CD4-positive, alpha-beta T cell (primary cell): Measurements from ENCODE around the gene MYO1E. TPM values are rescaled to one million over a fixed set of nuclear protein-coding genes. Genes with fewer than 3 reads are reported as not detected.
"Not testable (repeated sequence)": the region's sequence is repeated elsewhere in the genome, so short reads cannot be mapped to it uniquely, and the experiment has no call there.

ENCODE experiments used
- ATAC-seq: fragments of 200-7000 bp; cut with Tn5 transposase; one replicate; pipeline ENCODE4 v1.10.0; 2022; ENCODE audit warnings: mild to moderate bottlenecking; ENCODE audit not compliant: poor library complexity
- CTCF ChIA-PET: fragments of 350-600 bp; sonication (Branson Sonifier 250); formaldehyde crosslinking; loops from one replicate; lab custom pipeline; 2021; ENCODE audit warnings: antibody characterized with exemption, inconsistent platforms; lab: Charles Lee
- POLR2A ChIA-PET: fragments of 350-600 bp; sonication (Branson Sonifier 250); formaldehyde crosslinking; loops from one replicate; lab custom pipeline; 2021; ENCODE audit warnings: antibody characterized with exemption, inconsistent platforms; lab: Charles Lee
- DNase-seq, 14 experiments: peaks; one replicate each; pipeline ENCODE4 v3.0.0-alpha.2; 2013 to 2020; ENCODE audit warnings: mixed read lengths in 2 of 14
- H3K27ac ChIP-seq, 2 donors: one replicate each; pipeline versions ENCODE4 v1.5.1 to v1.7.0; 2013; ENCODE audit warnings: low read length in 2 of 2, low read depth in 1 of 2, mild to moderate bottlenecking in 1 of 2
- H3K27me3 ChIP-seq, 2 experiments: 1 replicate in 1 of 2; 2 replicates in 1 of 2; pipeline versions ENCODE4 v1.6.1 to v1.7.0; 2013; ENCODE audit warnings: low read length in 2 of 2, control low read depth in 1 of 2, mild to moderate bottlenecking in 1 of 2, moderate library complexity in 1 of 2; ENCODE audit not compliant: insufficient read depth in 2 of 2, control insufficient read depth in 1 of 2
- H3K36me3 ChIP-seq: one replicate; pipeline ENCODE4 v1.6.1; 2013; ENCODE audit warnings: low read length, control low read depth; ENCODE audit not compliant: insufficient read depth
- H3K4me1 ChIP-seq: one replicate; pipeline ENCODE4 v1.6.1; 2013; ENCODE audit warnings: low read length, control low read depth; ENCODE audit not compliant: insufficient read depth
- H3K4me3 ChIP-seq: one replicate; pipeline ENCODE4 v1.5.1; 2013; ENCODE audit warnings: mild to moderate bottlenecking, low read length, moderate library complexity
- H3K9me3 ChIP-seq, 2 experiments: 1 replicate in 1 of 2; 2 replicates in 1 of 2; pipeline versions ENCODE4 v1.6.1 to v1.7.0; 2013; ENCODE audit warnings: low read length in 2 of 2, mild to moderate bottlenecking in 2 of 2, control low read depth in 1 of 2, moderate library complexity in 1 of 2; ENCODE audit not compliant: control insufficient read depth in 1 of 2, insufficient read depth in 1 of 2
- H3K27ac Mint-ChIP-seq: one replicate; pipeline ENCODE4 v1.8.0; 2020; ENCODE audit warnings: mixed read lengths
- H3K27me3 Mint-ChIP-seq: one replicate; pipeline ENCODE4 v1.8.0; 2021; ENCODE audit warnings: mixed read lengths
- H3K36me3 Mint-ChIP-seq: one replicate; pipeline ENCODE4 v1.8.0; 2021; ENCODE audit warnings: low read depth, mixed read lengths
- H3K4me1 Mint-ChIP-seq: one replicate; pipeline ENCODE4 v1.8.0; 2021; ENCODE audit warnings: low read depth, mixed read lengths
- H3K4me3 Mint-ChIP-seq: one replicate; pipeline ENCODE4 v1.8.0; 2020; ENCODE audit warnings: mild to moderate bottlenecking, mixed read lengths
- H3K9me3 Mint-ChIP-seq: one replicate; pipeline ENCODE4 v1.8.0; 2020; ENCODE audit warnings: mixed read lengths
- CTCF ChIP-seq: fragments of 200-600 bp; IDR thresholded peaks from one replicate; pipeline ENCODE4 v1.8.0; 2022; ENCODE audit warnings: antibody characterized with exemption, mild to moderate bottlenecking
- intact Hi-C, 2 experiments: fragments of 100-400 bp; cut with DNase I in 1 of 2; cut with micrococcal nuclease in 1 of 2; formaldehyde crosslinking; loops; one replicate each; pipeline versions ENCODE4 v1.15.1 to v1.9.0; 2023 to 2025; cut with DNase I, micrococcal nuclease
- total RNA-seq, 174 experiments: library from RNA in 2 of 174; stranded (reverse) in 2 of 174; gene quantifications; one replicate each; pipeline ENCODE4 v1.2.3 and lab custom pipeline; 2021 to 2026

MYO1E gene
- total RNA-seq, 2 experiments from 2014 or later = 0.59 to 0.63 TPM

- Mint-ChIP-seq H3K27me3 (no peaks in the 10 kb centered on the region), H3K9me3 (no peaks in the 10 kb centered on the region), H3K36me3 (no peaks in the 10 kb centered on the region), H3K4me1 (no peaks in the 10 kb centered on the region), H3K4me3 (no peak overlapping the region), H3K27ac (no peak overlapping the region)
- no peak for ATAC-seq
- ChIA-PET CTCF (no interaction called here), POLR2A (no interaction called here)
- no peaks in the 10 kb centered on the region for H3K27me3 ChIP-seq
- no peaks in the 10 kb centered on the region for H3K4me1 ChIP-seq
- H3K27ac ChIP-seq = no peak overlapping the region
- no peak overlapping the region for H3K4me3 ChIP-seq
- intact Hi-C loops = no loop called here
- no peak for TF ChIP-seq CTCF
- no peak for DNase-seq
- no peaks in the 10 kb centered on the region for H3K36me3 ChIP-seq
- no peaks in the 10 kb centered on the region for H3K9me3 ChIP-seq
These were observed 205.9 kb downstream of the MYO1E start for GRCh38 chr15:59166601-59167265.

DNA sequence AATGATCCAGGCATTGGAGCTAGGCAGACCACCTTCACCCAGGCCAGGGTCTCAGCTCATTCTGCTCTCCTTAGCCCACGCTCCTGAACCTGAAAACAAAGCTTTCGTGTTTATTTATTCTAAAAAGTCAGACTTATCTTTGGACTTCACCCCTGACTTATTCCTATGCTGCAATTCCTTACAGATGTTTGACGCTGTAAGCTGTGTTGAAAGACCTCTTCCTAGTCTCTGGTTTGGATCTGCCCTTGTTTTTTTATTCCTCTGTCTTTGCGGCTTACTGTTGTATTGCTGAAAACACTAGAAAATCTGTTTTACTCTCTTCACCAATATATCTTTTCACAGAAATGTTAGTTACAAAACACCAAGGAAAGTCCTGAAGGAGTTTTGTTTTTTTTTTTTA is 206.5 kb downstream of the MYO1E start:
- no peak for ATAC-seq
- Mint-ChIP-seq H3K4me1 (no peaks in the 10 kb centered on the region), H3K27ac (no peak overlapping the region), H3K9me3 (no peaks in the 10 kb centered on the region), H3K36me3 (no peaks in the 10 kb centered on the region), H3K27me3 (no peaks in the 10 kb centered on the region), H3K4me3 (no peak overlapping the region)
- H3K36me3 ChIP-seq = no peaks in the 10 kb centered on the region
- intact Hi-C loops = no loop called here
- ChIA-PET POLR2A (no interaction called here), CTCF (no interaction called here)
- no peak for TF ChIP-seq CTCF
- H3K27ac ChIP-seq = no peak overlapping the region
- H3K27me3 ChIP-seq = no peaks in the 10 kb centered on the region
- no peak for DNase-seq
- no peak overlapping the region for H3K4me3 ChIP-seq
- no peaks in the 10 kb centered on the region for H3K9me3 ChIP-seq
- no peaks in the 10 kb centered on the region for H3K4me1 ChIP-seq

DNA sequence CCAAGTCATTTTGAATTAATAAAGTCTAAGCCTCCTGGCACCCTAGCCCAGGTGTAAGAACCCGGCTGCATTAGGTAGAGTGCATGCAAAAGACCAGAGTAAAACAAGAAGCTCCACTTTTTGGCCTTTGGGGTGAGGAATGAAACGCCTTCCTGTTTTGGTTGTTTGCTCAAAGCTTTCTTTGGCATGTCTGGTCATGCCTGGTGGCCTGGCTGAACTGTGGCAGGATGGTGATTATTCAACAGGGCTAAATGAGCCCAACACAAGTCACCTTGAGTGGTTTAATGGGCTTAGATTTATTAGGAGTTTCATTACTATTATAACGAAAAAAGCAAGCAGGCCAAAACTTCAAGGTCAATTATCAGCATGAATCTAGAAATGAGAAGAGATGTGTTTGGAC is 206.9 kb downstream of the MYO1E start:
- POLR2A ChIA-PET = no interaction called here

GRCh38 chr15:59162080-59162479 is 210.6 kb downstream of the MYO1E start:
- H3K27me3 Mint-ChIP-seq, H3K27ac ChIP-seq, H3K9me3 Mint-ChIP-seq, CTCF ChIA-PET, H3K4me3 ChIP-seq, H3K4me1 ChIP-seq, H3K27me3 ChIP-seq, H3K9me3 ChIP-seq, POLR2A ChIA-PET, H3K36me3 Mint-ChIP-seq, H3K4me1 Mint-ChIP-seq, H3K36me3 ChIP-seq, ATAC-seq, DNase-seq, H3K4me3 Mint-ChIP-seq, intact Hi-C loops, H3K27ac Mint-ChIP-seq: not testable (repeated sequence)

More for the DNA sequence above, 206.9 kb downstream of the MYO1E start:
- Histone ChIP-seq H3K36me3 (no peaks in the 10 kb centered on the region), H3K27ac (no peak overlapping the region), H3K4me1 (no peaks in the 10 kb centered on the region), H3K4me3 (no peak overlapping the region), H3K9me3 (no peaks in the 10 kb centered on the region), H3K27me3 (no peaks in the 10 kb centered on the region)
- Mint-ChIP-seq H3K36me3 (no peaks in the 10 kb centered on the region), H3K4me3 (no peak overlapping the region), H3K9me3 (no peaks in the 10 kb centered on the region), H3K27ac (no peak overlapping the region), H3K4me1 (no peaks in the 10 kb centered on the region), H3K27me3 (no peaks in the 10 kb centered on the region)
- CTCF ChIA-PET = no interaction called here
- intact Hi-C loops = no loop called here
- ATAC-seq (no peak), DNase-seq (no peak)
- TF ChIP-seq CTCF = no peak
